HepG2 (cell line): ENCODE measurements around the gene ZSWIM6. TPM values are rescaled to one million over a fixed set of nuclear protein-coding genes. Genes with fewer than 3 reads are reported as not detected.

Experiments
- ATAC-seq: fragments of 200-7000 bp; cut with Tn5 transposase; 3 replicates; pipeline ENCODE4 v1.9.1; 2020; ENCODE audit warnings: mild to moderate bottlenecking, moderate library complexity
- BruUV-seq: library from RNA; stranded (reverse); fragments of 400-500 nt; replicated peaks from 2 replicates; lab custom pipeline; 2021; lab: Mats Ljungman, UMichigan
- CTCF ChIA-PET: fragments of 300-600 bp; formaldehyde crosslinking; extraction: SDS; loops from one replicate; lab custom pipeline; 2021; ENCODE audit warnings: low total read pairs, inconsistent platforms, low intra/inter-chr PET ratio; lab: Yijun Ruan, JAX
- POLR2A ChIA-PET: fragments of 350-600 bp; sonication (Branson Sonifier 250); formaldehyde crosslinking; loops from one replicate; lab custom pipeline; 2020; ENCODE audit warnings: antibody characterized with exemption, inconsistent platforms; lab: Yijun Ruan, JAX
- DNase-seq: peaks from one replicate; pipeline ENCODE4 v3.0.0-alpha.2; 2015; ENCODE audit warnings: low spot score
- FAIRE-seq: peaks from 3 replicates; lab custom pipeline; 2011; peaks lifted over from hg19 to GRCh38; lab: Jason Lieb, UNC
- H2AFZ ChIP-seq: one replicate; pipeline ENCODE4 v1.6.1; 2011; ENCODE audit warnings: low read length, inconsistent platforms
- H3K27ac ChIP-seq: fragments of 300-600 bp; 3 replicates; pipeline ENCODE4 v1.8.0; 2011; ENCODE audit warnings: mixed run types, mild to moderate bottlenecking, mixed read lengths, low read length, inconsistent platforms; ENCODE audit not compliant: insufficient read depth; ENCODE audit errors: extremely low read length
- H3K27me3 ChIP-seq, 2 experiments: fragments of 200-600 bp in 1 of 2; 2 replicates in 1 of 2; 3 replicates in 1 of 2; pipeline versions ENCODE4 v1.6.0 to v1.8.0; 2011; ENCODE audit warnings: low read length in 2 of 2, mild to moderate bottlenecking in 2 of 2, moderate library complexity in 2 of 2, inconsistent platforms in 1 of 2; ENCODE audit not compliant: insufficient read depth in 2 of 2, control insufficient read depth in 1 of 2
- H3K36me3 ChIP-seq, 2 experiments: fragments of 200-600 bp in 1 of 2; replicated peaks in 1 of 2; 2 replicates in 1 of 2; 3 replicates in 1 of 2; pipeline versions ENCODE4 v1.5.1 to v1.8.0; 2011; ENCODE audit warnings: low read length in 2 of 2, inconsistent platforms in 1 of 2; ENCODE audit not compliant: insufficient read depth in 2 of 2, control insufficient read depth in 1 of 2
- H3K4me1 ChIP-seq: 2 replicates; pipeline ENCODE4 v1.5.1; 2012; ENCODE audit warnings: low read length, inconsistent platforms; ENCODE audit not compliant: insufficient read depth
- H3K4me2 ChIP-seq: 2 replicates; pipeline ENCODE4 v1.6.0; 2011; ENCODE audit warnings: low read depth, low read length, inconsistent platforms
- H3K4me3 ChIP-seq, 3 experiments: fragments of 200-600 bp in 1 of 3; sonication (generic), shearing (Covaris generic) in 1 of 3; replicated peaks in 1 of 3; 2 replicates each; pipeline ENCODE4 v1.5.1; 2011 to 2016; ENCODE audit warnings: low read length in 3 of 3, inconsistent platforms in 2 of 3, low read depth in 2 of 3, mild to moderate bottlenecking in 2 of 3, control low read depth in 1 of 3, mixed read lengths in 1 of 3; ENCODE audit not compliant: insufficient read depth in 1 of 3
- H3K79me2 ChIP-seq: one replicate; pipeline ENCODE4 v1.6.1; 2011; ENCODE audit warnings: low read length, inconsistent platforms; ENCODE audit not compliant: insufficient read depth
- H3K9ac ChIP-seq: 2 replicates; pipeline ENCODE4 v1.6.0; 2011; ENCODE audit warnings: mild to moderate bottlenecking, low read depth, low read length, inconsistent platforms; ENCODE audit not compliant: insufficient read depth
- H3K9me3 ChIP-seq: 2 replicates; pipeline ENCODE4 v1.5.1; 2012; ENCODE audit warnings: mild to moderate bottlenecking, low read length
- H4K20me1 ChIP-seq: 2 replicates; pipeline ENCODE4 v1.6.0; 2011; ENCODE audit warnings: inconsistent platforms, mild to moderate bottlenecking, low read length, moderate library complexity; ENCODE audit not compliant: insufficient read depth
- ATM ChIP-seq: fragments of 450-650 bp; IDR thresholded peaks from 2 replicates; pipeline ENCODE4 v1.7.1; 2017; ENCODE audit warnings: mild to moderate bottlenecking, borderline replicate concordance
- GABPB1 ChIP-seq: IDR thresholded peaks from 2 replicates; pipeline ENCODE4 v1.6.1; 2016; ENCODE audit warnings: mild to moderate bottlenecking, missing genetic modification reagents, moderate library complexity, missing compliant biosample characterization
- RFXANK ChIP-seq: IDR thresholded peaks from 2 replicates; pipeline ENCODE4 v1.6.1; 2016
- TRAFD1 ChIP-seq: sonication (generic); formaldehyde crosslinking; IDR thresholded peaks from 2 replicates; pipeline ENCODE4 v1.5.1; 2020; ENCODE audit warnings: missing genetic modification reagents, mild to moderate bottlenecking, borderline replicate concordance
- ZNF142 ChIP-seq: sonication (generic); formaldehyde crosslinking; IDR thresholded peaks from 2 replicates; pipeline ENCODE4 v1.4.0; 2020; ENCODE audit warnings: missing genetic modification reagents
- WGBS: methylation state at CpG from one replicate; pipeline ENCODE4 v1.1.6; 2017; ENCODE audit warnings: low lambda C conversion rate; 5-methylcytosine and 5-hydroxymethylcytosine counted together
- in situ Hi-C: cut with HindIII; loops from 2 replicates; pipeline ENCODE4 v1.10.0; 2017; ENCODE audit warnings: low pct_unique_long_range_greater_than_20kb; ENCODE audit not compliant: extremely low pct_ligation_motif_present
- intact Hi-C: fragments of 100-400 bp; cut with micrococcal nuclease; formaldehyde crosslinking; loops from one replicate; pipeline ENCODE4 v1.10.0; 2022; ENCODE audit not compliant: unreplicated experiment
- polyA plus RNA-seq, 8 experiments: library from polyadenylated mRNA; depleted of rRNA in 3 of 8; stranded (reverse) in 7 of 8; unstranded in 1 of 8; fragments of >200 nt; fragmentation: Illumina TruSeq in 4 of 8; extraction: Trizol in 4 of 8; gene quantifications; 2 replicates each; pipeline versions ENCODE4 v1.2.1 to v1.2.3, GENCODE V29; 2011 to 2016; ENCODE audit warnings: low read depth in 4 of 8, missing spikeins in 1 of 8, mixed read lengths in 1 of 8; ENCODE audit not compliant: insufficient read depth in 1 of 8
- total RNA-seq, 5 experiments: library from RNA; depleted of rRNA; stranded (reverse); fragments of >200 nt; fragmentation: Illumina TruSeq; extraction: Trizol; gene quantifications; 2 replicates each; pipeline ENCODE4 v1.2.3, GENCODE V29; 2016; ENCODE audit warnings: low read depth in 1 of 5

ZSWIM6 gene
- total and polyA plus RNA-seq, 2 of the 13 experiments (the other 11 are each of a cell fraction or from before 2014, with no cell fraction given): 0.82 to 1.9 TPM

GRCh38 chr5:61290791-61291210, 41.3 kb upstream of the ZSWIM6 start:
- BruUV-seq: no TSS peak
- POLR2A ChIA-PET: no interaction called here

More at GRCh38 chr5:61290791-61291210, 41.3 kb upstream of the ZSWIM6 start:
- H3K27me3 ChIP-seq: no peaks in the 10 kb centered on the region; a peak in 1 of 5 replicates
- H3K9ac ChIP-seq: no peak overlapping the region
- peak overlapping the region; percentile 51 for H3K4me2 ChIP-seq
- DNase-seq (peak; percentile 13), FAIRE-seq (no peak), ATAC-seq (no peak)
- no peaks in the 10 kb centered on the region for H4K20me1 ChIP-seq
- intact Hi-C loops: no loop called here
- no peak overlapping the region for H3K27ac ChIP-seq
- no peak overlapping the region for H2AFZ ChIP-seq
- H3K4me1 ChIP-seq: peaks cover 16% of the 10 kb centered on the region
- no peaks in the 10 kb centered on the region for H3K36me3 ChIP-seq
- CTCF ChIA-PET: no interaction called here
- no peaks in the 10 kb centered on the region for H3K79me2 ChIP-seq
- in situ Hi-C loops: no loop called here
- TF ChIP-seq ATM (no peak), RFXANK (no peak), ZNF142 (CRISPR knock-in tag) (no peak), GABPB1 (CRISPR knock-in tag) (peak; percentile 26; the same call in 1 of the 2 replicates), TRAFD1 (CRISPR knock-in tag) (no peak)
- H3K9me3 ChIP-seq: no peaks in the 10 kb centered on the region
- 37% methylated on average over 4 of the region's 4 CpGs for WGBS
- H3K4me3 ChIP-seq: no peak overlapping the region
